Neural cell (in vitro differentiated cells): ENCODE results near the gene CCT8L2. TPM values are rescaled to one million over a fixed set of nuclear protein-coding genes. Genes with fewer than 3 reads are reported as not detected.
"Not testable (repeated sequence)": the region's sequence is repeated elsewhere in the genome, so short reads cannot be mapped to it uniquely, and the experiment has no call there.

ENCODE experiments used
- H2AFZ ChIP-seq: fragments of 200-600, 300-800 bp; sonication (generic), shearing (Covaris generic); 2 replicates; pipeline ENCODE4 v1.6.0; 2014; ENCODE audit warnings: low read depth, mild to moderate bottlenecking, antibody characterized with exemption, low read length, moderate library complexity
- H3F3A ChIP-seq: fragments of 200-600 bp; shearing (Covaris generic); 2 replicates; pipeline ENCODE4 v1.6.1; 2016; ENCODE audit warnings: mild to moderate bottlenecking, moderate library complexity, mixed read lengths, antibody characterized with exemption, low read length; ENCODE audit not compliant: insufficient read depth, poor library complexity, severe bottlenecking
- H3K27ac ChIP-seq: fragments of 200-600, 300-800 bp; sonication (generic), shearing (Covaris generic); 2 replicates; pipeline ENCODE4 v1.5.1; 2014; ENCODE audit warnings: mild to moderate bottlenecking, low read length, moderate library complexity
- H3K27me3 ChIP-seq: fragments of 300-800, 200-600 bp; sonication (generic), shearing (Covaris generic); 2 replicates; pipeline ENCODE4 v1.6.0; 2014; ENCODE audit warnings: mild to moderate bottlenecking, low read depth, low read length, moderate library complexity; ENCODE audit not compliant: insufficient read depth
- H3K36me3 ChIP-seq: fragments of 300-800, 200-600 bp; sonication (generic), shearing (Covaris generic); 2 replicates; pipeline ENCODE4 v1.5.1; 2014; ENCODE audit warnings: mild to moderate bottlenecking, antibody characterized with exemption, low read length, moderate library complexity; ENCODE audit not compliant: insufficient read depth
- H3K4me2 ChIP-seq: fragments of 300-800, 200-600 bp; sonication (generic), shearing (Covaris generic); 2 replicates; pipeline ENCODE4 v1.6.0; 2014; ENCODE audit warnings: mild to moderate bottlenecking, low read length
- H3K4me3 ChIP-seq: fragments of 300-800, 200-600 bp; sonication (generic), shearing (Covaris generic); 2 replicates; pipeline ENCODE4 v1.5.1; 2014; ENCODE audit warnings: mild to moderate bottlenecking, low read length, moderate library complexity
- H3K79me2 ChIP-seq: fragments of 200-600 bp; shearing (Covaris generic); replicated peaks from 2 replicates; pipeline ENCODE4 v1.6.0; 2014; ENCODE audit warnings: mild to moderate bottlenecking, low read length, moderate library complexity; ENCODE audit not compliant: insufficient read depth
- H3K9ac ChIP-seq: fragments of 300-800, 200-600 bp; sonication (generic), shearing (Covaris generic); 2 replicates; pipeline ENCODE4 v1.6.1; 2016; ENCODE audit warnings: mild to moderate bottlenecking, low read length, mixed read lengths
- H3K9me2 ChIP-seq: fragments of 200-600 bp; shearing (Covaris generic); 2 replicates; pipeline ENCODE4 v1.6.1; 2016; ENCODE audit warnings: mild to moderate bottlenecking, low read length, mixed read lengths; ENCODE audit not compliant: insufficient read depth
- H3K9me3 ChIP-seq: fragments of 200-600, 300-800 bp; sonication (generic), shearing (Covaris generic); 2 replicates; pipeline ENCODE4 v1.6.1; 2016; ENCODE audit warnings: mild to moderate bottlenecking, mixed run types, low read length, moderate library complexity, mixed read lengths
- H4K20me1 ChIP-seq: fragments of 200-600 bp; shearing (Covaris generic); 2 replicates; pipeline ENCODE4 v1.6.1; 2016; ENCODE audit warnings: mild to moderate bottlenecking, mixed run types; ENCODE audit not compliant: insufficient read depth
- CTCF ChIP-seq: fragments of 450-650 bp; IDR thresholded peaks from 2 replicates; pipeline ENCODE4 v1.5.1; 2014; ENCODE audit warnings: antibody characterized with exemption, mild to moderate bottlenecking, moderate library complexity; ENCODE audit not compliant: poor library complexity, severe bottlenecking
- EP300 ChIP-seq: fragments of 450-650 bp; conservative IDR thresholded peaks from 2 replicates; pipeline ENCODE4 v1.6.1; 2014; ENCODE audit warnings: antibody characterized with exemption, mild to moderate bottlenecking, moderate library complexity; ENCODE audit not compliant: poor library complexity, severe bottlenecking
- EZH2 ChIP-seq: fragments of 200-600, 300-800 bp; shearing (Covaris generic), sonication (generic); IDR thresholded peaks from 2 replicates; pipeline ENCODE4 v1.6.1; 2014; ENCODE audit warnings: antibody characterized with exemption, low read length, borderline replicate concordance, mild to moderate bottlenecking; ENCODE audit not compliant: insufficient read depth, poor library complexity, severe bottlenecking
- MXI1 ChIP-seq: fragments of 450-650 bp; conservative IDR thresholded peaks from 2 replicates; pipeline ENCODE4 v1.6.1; 2014; ENCODE audit warnings: antibody characterized with exemption, mild to moderate bottlenecking; ENCODE audit not compliant: poor library complexity, severe bottlenecking
- POLR2AphosphoS5 ChIP-seq: IDR thresholded peaks from 2 replicates; pipeline ENCODE4 v1.6.1; 2012
- RAD21 ChIP-seq: fragments of 450-650 bp; conservative IDR thresholded peaks from 2 replicates; pipeline ENCODE4 v1.6.1; 2014; ENCODE audit warnings: antibody characterized with exemption, mild to moderate bottlenecking, moderate library complexity
- SMC3 ChIP-seq: fragments of 450-650 bp; conservative IDR thresholded peaks from 2 replicates; pipeline ENCODE4 v1.6.1; 2014; ENCODE audit warnings: antibody characterized with exemption, mild to moderate bottlenecking, moderate library complexity; ENCODE audit not compliant: poor library complexity
- TAF1 ChIP-seq: IDR thresholded peaks from 2 replicates; pipeline ENCODE4 v1.6.1; 2012; ENCODE audit warnings: low read depth
- polyA plus RNA-seq: library from polyadenylated mRNA; depleted of rRNA; stranded (reverse); fragments of >200 nt; gene quantifications from 2 replicates; pipeline ENCODE4 v1.2.3, GENCODE V29; 2014
- TF ChIP-seq, protein P1 (sequence below): IDR thresholded peaks from 2 replicates; pipeline ENCODE4 v1.6.1; 2012; ENCODE audit warnings: borderline replicate concordance

The CCT8L2 gene
- polyA plus RNA-seq, 1 donor from 2014 or later: not detected

DNA sequence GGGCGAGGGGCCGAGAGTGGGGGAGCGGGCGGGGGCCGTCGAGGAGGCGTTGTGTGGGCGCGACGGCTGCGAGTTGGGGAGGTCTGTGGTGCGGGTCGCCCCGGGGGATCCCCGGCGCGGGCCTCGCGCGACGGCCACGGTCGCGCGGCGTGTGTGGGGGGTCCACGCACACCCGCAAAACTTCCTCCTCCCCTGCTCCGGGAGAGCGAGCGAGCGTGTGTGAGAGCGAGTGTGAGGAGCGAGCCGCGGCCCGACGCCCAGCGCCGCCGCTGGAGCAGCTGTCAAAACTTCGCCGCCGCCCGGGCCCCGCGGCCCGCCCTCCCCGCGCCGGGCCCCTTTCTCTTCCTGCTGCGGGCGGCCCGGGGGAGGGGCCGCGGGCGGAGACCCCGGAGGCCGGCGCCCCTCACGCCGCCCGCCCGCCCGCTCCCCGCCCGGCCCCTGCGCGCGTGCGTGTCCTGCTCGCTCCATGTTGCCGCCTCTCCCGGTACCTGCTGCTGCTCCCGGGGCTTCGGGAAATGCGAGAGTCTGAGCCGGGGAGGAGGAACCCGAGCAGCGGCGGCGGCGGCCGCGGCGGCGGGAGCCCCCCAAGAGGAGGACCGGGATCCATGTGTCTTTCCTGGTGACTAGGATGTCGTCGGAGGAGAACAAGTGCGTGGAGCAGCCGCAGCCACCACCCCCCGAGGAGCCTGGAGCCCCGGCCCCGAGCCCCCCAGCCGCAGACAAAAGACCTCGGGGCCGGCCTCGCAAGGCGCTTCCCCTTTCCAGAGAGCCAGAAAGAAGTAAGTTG, 9.0 kb upstream of the CCT8L2 start:
- H3K4me2 ChIP-seq: no peak overlapping the region
- no peaks in the 10 kb centered on the region for H4K20me1 ChIP-seq
- no peak overlapping the region for H2AFZ ChIP-seq
- no peak overlapping the region for H3K4me3 ChIP-seq
- no peaks in the 10 kb centered on the region for H3K9me3 ChIP-seq
- no peaks in the 10 kb centered on the region for H3K9me2 ChIP-seq
- H3F3A ChIP-seq: no peaks in the 10 kb centered on the region
- TF ChIP-seq RAD21 (no peak), MXI1 (no peak), POLR2AphosphoS5 (no peak), EZH2 (no peak), EP300 (no peak), SMC3 (no peak), CTCF (no peak), TAF1 (no peak)
- TF ChIP-seq, protein P1, sequence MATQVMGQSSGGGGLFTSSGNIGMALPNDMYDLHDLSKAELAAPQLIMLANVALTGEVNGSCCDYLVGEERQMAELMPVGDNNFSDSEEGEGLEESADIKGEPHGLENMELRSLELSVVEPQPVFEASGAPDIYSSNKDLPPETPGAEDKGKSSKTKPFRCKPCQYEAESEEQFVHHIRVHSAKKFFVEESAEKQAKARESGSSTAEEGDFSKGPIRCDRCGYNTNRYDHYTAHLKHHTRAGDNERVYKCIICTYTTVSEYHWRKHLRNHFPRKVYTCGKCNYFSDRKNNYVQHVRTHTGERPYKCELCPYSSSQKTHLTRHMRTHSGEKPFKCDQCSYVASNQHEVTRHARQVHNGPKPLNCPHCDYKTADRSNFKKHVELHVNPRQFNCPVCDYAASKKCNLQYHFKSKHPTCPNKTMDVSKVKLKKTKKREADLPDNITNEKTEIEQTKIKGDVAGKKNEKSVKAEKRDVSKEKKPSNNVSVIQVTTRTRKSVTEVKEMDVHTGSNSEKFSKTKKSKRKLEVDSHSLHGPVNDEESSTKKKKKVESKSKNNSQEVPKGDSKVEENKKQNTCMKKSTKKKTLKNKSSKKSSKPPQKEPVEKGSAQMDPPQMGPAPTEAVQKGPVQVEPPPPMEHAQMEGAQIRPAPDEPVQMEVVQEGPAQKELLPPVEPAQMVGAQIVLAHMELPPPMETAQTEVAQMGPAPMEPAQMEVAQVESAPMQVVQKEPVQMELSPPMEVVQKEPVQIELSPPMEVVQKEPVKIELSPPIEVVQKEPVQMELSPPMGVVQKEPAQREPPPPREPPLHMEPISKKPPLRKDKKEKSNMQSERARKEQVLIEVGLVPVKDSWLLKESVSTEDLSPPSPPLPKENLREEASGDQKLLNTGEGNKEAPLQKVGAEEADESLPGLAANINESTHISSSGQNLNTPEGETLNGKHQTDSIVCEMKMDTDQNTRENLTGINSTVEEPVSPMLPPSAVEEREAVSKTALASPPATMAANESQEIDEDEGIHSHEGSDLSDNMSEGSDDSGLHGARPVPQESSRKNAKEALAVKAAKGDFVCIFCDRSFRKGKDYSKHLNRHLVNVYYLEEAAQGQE: no peak
- no peak overlapping the region for H3K27ac ChIP-seq
- no peaks in the 10 kb centered on the region for H3K79me2 ChIP-seq
- no peaks in the 10 kb centered on the region for H3K27me3 ChIP-seq
- H3K9ac ChIP-seq: no peak overlapping the region
- no peaks in the 10 kb centered on the region for H3K36me3 ChIP-seq

- H3K9me3 ChIP-seq, H3K27ac ChIP-seq: not testable (repeated sequence)
These were observed 8.2 kb upstream of the CCT8L2 start for GRCh38 chr22:16600644-16601436.

DNA sequence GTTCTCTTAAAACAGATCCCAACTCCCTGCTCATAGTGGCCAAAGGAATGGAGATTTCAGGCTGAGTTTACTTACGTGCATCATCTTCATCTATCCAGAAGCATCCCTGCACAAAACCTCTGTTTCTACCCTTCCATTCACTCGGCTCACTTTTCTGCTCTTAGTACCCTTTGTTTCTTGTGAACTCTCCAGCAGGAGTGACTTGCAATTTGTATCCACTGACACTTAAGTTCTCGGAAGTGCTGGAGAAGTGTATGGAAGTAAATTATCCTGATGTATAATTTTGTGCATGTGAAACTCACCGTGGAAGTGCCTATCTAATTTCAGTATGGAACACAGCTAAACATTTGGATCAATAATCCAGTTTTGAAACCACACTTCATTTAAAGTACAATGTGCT, 7.0 kb upstream of the CCT8L2 start:
- not testable (repeated sequence) for H3K27me3 ChIP-seq, H3F3A ChIP-seq, H3K9me2 ChIP-seq, H2AFZ ChIP-seq, H4K20me1 ChIP-seq, H3K79me2 ChIP-seq, H3K27ac ChIP-seq, H3K36me3 ChIP-seq, H3K9ac ChIP-seq, H3K4me3 ChIP-seq, H3K4me2 ChIP-seq, H3K9me3 ChIP-seq

More at GRCh38 chr22:16600644-16601436, 8.2 kb upstream of the CCT8L2 start:
- H3K36me3 ChIP-seq, H3F3A ChIP-seq, H3K4me2 ChIP-seq, H3K9ac ChIP-seq, H3K27me3 ChIP-seq, H3K4me3 ChIP-seq, H3K9me2 ChIP-seq, H2AFZ ChIP-seq, H3K79me2 ChIP-seq, H4K20me1 ChIP-seq: not testable (repeated sequence)

DNA sequence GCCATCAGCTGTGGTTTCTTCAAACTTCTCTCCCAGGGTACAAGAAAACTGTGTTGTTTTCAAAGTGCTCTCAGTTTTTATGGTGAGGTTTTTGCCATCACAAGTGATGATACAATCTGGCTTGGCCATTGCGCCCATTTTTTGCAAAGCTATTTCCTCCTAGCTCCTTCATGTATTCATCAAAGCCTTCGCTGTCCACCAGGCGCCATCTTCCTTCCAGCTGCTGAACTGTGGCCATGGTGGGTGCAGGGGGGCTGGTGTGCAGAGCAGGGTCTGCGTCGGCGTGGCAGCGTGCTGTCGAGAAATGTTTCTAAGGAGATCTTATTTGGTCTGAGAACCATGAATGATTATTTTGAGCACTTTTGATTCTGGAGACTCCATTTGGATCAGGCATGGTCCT, 2.6 kb upstream of the CCT8L2 start:
- not testable (repeated sequence) for H3F3A ChIP-seq, H3K36me3 ChIP-seq, H3K4me3 ChIP-seq, H3K9me3 ChIP-seq, H3K27me3 ChIP-seq, H3K9me2 ChIP-seq, H3K27ac ChIP-seq, H3K79me2 ChIP-seq, H4K20me1 ChIP-seq, H3K9ac ChIP-seq, H3K4me2 ChIP-seq, H2AFZ ChIP-seq
